Aorta (tissue), 5 donors: ENCODE measurements around the gene CALCOCO1. TPM values are rescaled to one million over a fixed set of nuclear protein-coding genes. Genes with fewer than 3 reads are reported as not detected.

Experiments
- ATAC-seq: fragments of 200-7000 bp; cut with Tn5 transposase; one replicate; pipeline ENCODE4 v1.9.1; 2022; ENCODE audit warnings: moderate library complexity; ENCODE audit not compliant: low FRiP score
- DNase-seq, 2 donors: peaks; one replicate each; pipeline ENCODE4 v3.0.0-alpha.2; 2020
- H3K27ac ChIP-seq, 2 donors: one replicate each; pipeline ENCODE4 v1.5.1; 2013; ENCODE audit warnings: low read length in 2 of 2, mild to moderate bottlenecking in 2 of 2, moderate library complexity in 2 of 2, control low read depth in 1 of 2, inconsistent platforms in 1 of 2, low read depth in 1 of 2
- H3K27me3 ChIP-seq, 2 donors: one replicate each; pipeline ENCODE4 v1.6.1; 2013; ENCODE audit warnings: control low read depth in 1 of 2, low read length in 1 of 2, mild to moderate bottlenecking in 1 of 2, moderate library complexity in 1 of 2; ENCODE audit not compliant: insufficient read depth in 2 of 2, control insufficient read depth in 1 of 2
- H3K36me3 ChIP-seq, 2 donors: one replicate each; pipeline ENCODE4 v1.6.1; 2013; ENCODE audit warnings: control low read depth in 1 of 2, low read length in 1 of 2, mild to moderate bottlenecking in 1 of 2; ENCODE audit not compliant: insufficient read depth in 2 of 2, control insufficient read depth in 1 of 2
- H3K4me1 ChIP-seq, 2 donors: one replicate each; pipeline ENCODE4 v1.6.1; 2013; ENCODE audit warnings: low read length in 2 of 2, control low read depth in 1 of 2, mild to moderate bottlenecking in 1 of 2, moderate library complexity in 1 of 2; ENCODE audit not compliant: insufficient read depth in 2 of 2, control insufficient read depth in 1 of 2
- H3K4me3 ChIP-seq, 2 donors: one replicate each; pipeline ENCODE4 v1.5.1; 2013; ENCODE audit warnings: low read length in 2 of 2, control low read depth in 1 of 2, mild to moderate bottlenecking in 1 of 2
- H3K9me3 ChIP-seq: one replicate; pipeline ENCODE4 v1.6.1; 2013; ENCODE audit warnings: mild to moderate bottlenecking, low read length; ENCODE audit not compliant: control insufficient read depth
- WGBS, 2 donors: extraction: QIAGEN DNeasy Blood & Tissue Kit; methylation state at CpG; one replicate each; pipeline ENCODE4 v1.1.7; 2013; 5-methylcytosine and 5-hydroxymethylcytosine counted together
- intact Hi-C, 2 donors: fragments of 100-400 bp; cut with DNase I; formaldehyde crosslinking; loops; one replicate each; pipeline versions ENCODE4 v1.14.2 to v1.15.0; 2022
- polyA plus RNA-seq, 2 donors: library from polyadenylated mRNA; stranded (reverse); fragments of 200-250 nt; gene quantifications; one replicate each; pipeline ENCODE4 v1.2.3, GENCODE V29; 2013
- total RNA-seq, 2 donors: library from RNA; stranded (reverse); fragmentation: NEBNext Ultra II Directional; extraction: Animal tissue kit (Norgen Biotek cat#: 25700); gene quantifications; one replicate each; pipeline ENCODE4 v1.2.1, GENCODE V29; 2021
- donor health status: healthy with polysubstance abuse.
- donor health status: Bipolar disorder and iron deficiency.
- donor health status: DM: no; HTN: no; CAD: no.
- donor health status: DM: no; HTN: no; CAD: no.
- donor health status: DM: yes; HTN: yes; CAD: no.

CALCOCO1 gene
- total and polyA plus RNA-seq, 4 donors = 88.5 to 299 (median 250) TPM

- WGBS, 2 donors = 52 to 61% methylated on average over 6 of the region's 6 CpGs
- H3K4me3 ChIP-seq = no peak overlapping the region
- H3K27me3 ChIP-seq = no peaks in the 10 kb centered on the region
- intact Hi-C loops = no loop called here
- H3K36me3 ChIP-seq = no peaks in the 10 kb centered on the region
- no peaks in the 10 kb centered on the region for H3K9me3 ChIP-seq
- no peak overlapping the region for H3K27ac ChIP-seq
- no peak for ATAC-seq
- no peak for DNase-seq
- no peaks in the 10 kb centered on the region for H3K4me1 ChIP-seq
Observed at GRCh38 chr12:53700567-53700966, 26.7 kb downstream of the CALCOCO1 start.

GRCh38 chr12:53699678-53700025 lies 27.6 kb downstream of the CALCOCO1 start:
- no peaks in the 10 kb centered on the region for H3K4me1 ChIP-seq
- no peaks in the 10 kb centered on the region for H3K9me3 ChIP-seq
- intact Hi-C loops = no loop called here
- H3K36me3 ChIP-seq = no peaks in the 10 kb centered on the region
- WGBS, 2 donors = 51 to 57% methylated on average over 5 of the region's 5 CpGs
- DNase-seq = no peak
- H3K27ac ChIP-seq = no peak overlapping the region
- H3K4me3 ChIP-seq = no peak overlapping the region
- no peak for ATAC-seq
- H3K27me3 ChIP-seq = no peaks in the 10 kb centered on the region

DNA sequence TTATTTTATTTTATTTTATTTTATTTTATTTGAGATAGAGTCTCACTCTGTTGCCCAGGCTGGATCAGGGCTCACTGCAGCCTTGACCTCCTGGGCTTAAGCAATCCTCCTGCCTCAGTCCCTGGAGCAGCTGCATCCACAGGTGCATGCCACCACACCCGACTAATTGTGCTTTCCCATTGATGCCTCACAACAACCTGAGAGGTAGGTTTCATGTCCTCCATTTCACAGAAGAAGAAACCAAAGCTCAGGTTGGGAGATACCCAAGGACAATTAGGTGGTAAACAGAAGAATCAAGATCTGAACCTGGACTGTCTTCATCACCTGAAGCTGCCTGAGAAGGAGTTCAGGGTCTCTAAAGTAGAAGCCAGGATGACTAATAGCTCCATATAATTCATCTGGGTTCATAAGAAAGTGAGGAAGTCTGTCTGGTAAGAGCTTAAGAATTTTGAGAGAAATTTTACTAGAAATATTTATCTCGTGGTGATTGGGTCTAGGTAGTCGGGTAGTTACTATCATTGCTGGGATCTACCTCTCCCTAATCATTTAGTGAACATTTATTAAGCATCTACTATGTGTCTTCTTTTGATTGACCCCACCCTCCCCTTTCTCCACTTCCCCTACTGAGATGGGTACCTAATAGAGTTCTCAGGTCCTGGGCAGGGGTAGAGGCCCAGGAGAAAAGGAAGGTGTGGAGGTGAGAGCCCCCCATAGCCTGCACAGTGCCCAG lies 28.1 kb downstream of the CALCOCO1 start:
- intact Hi-C loops = no loop called here
- Histone ChIP-seq H3K9me3 (no peaks in the 10 kb centered on the region), H3K4me3 (no peak overlapping the region), H3K36me3 (no peaks in the 10 kb centered on the region), H3K27ac (no peak overlapping the region), H3K4me1 (no peaks in the 10 kb centered on the region), H3K27me3 (no peaks in the 10 kb centered on the region)
- 63 to 65% methylated on average over 3 of the region's 3 CpGs for WGBS, 2 donors
- ATAC-seq (no peak), DNase-seq (no peak)

DNA sequence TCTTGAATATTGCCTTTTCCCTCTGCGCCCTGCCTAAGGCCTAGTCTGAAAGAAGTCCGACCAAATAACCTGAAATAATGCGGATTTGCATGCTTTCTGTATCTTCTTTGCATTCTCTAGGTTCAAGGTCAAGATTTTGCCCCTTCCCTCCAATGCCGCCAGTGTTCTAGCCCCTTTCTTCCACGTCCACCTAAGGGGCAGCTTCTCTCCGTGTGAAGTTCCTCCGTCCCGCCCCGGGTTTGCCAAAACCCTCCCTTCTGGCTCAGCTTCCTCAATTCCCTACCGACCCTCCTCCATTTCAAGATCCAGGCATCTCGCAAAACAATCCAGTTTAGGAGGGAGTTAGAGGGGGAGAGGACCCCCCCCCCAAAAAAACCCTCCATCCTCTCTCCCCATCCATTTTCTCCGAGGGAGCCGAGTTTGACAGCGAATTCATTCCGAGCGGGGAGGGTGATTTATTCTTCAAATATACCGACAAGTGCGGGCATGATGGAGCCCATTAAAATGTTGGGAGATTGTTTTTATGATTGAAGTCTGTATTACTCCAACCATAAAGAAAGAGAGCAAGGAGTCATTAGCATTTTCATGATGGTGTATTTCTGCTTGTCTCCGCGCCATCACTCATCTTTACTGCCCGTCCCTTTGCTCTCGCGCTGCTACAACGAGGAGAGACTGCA lies 30.5 kb downstream of the CALCOCO1 start:
- Histone ChIP-seq H3K9me3 (no peaks in the 10 kb centered on the region), H3K27me3 (no peaks in the 10 kb centered on the region), H3K36me3 (no peaks in the 10 kb centered on the region), H3K4me3 (no peak overlapping the region), H3K27ac (no peak overlapping the region), H3K4me1 (no peaks in the 10 kb centered on the region)
- 60 to 64% methylated on average over 24 of the region's 24 CpGs for WGBS, 2 donors
- ATAC-seq = no peak
- intact Hi-C loops = no loop called here
- DNase-seq = no peak

- no peak overlapping the region for H3K4me3 ChIP-seq
- no peaks in the 10 kb centered on the region for H3K4me1 ChIP-seq
- H3K27ac ChIP-seq = no peak overlapping the region
- no peaks in the 10 kb centered on the region for H3K36me3 ChIP-seq
- peak; percentile 68 for ATAC-seq
- WGBS, 2 donors = 28 to 39% methylated on average over 11 of the region's 11 CpGs
- no peaks in the 10 kb centered on the region for H3K27me3 ChIP-seq
- intact Hi-C loops = no loop called here
- no peaks in the 10 kb centered on the region for H3K9me3 ChIP-seq
- no peak for DNase-seq
Observed at GRCh38 chr12:53696285-53696654, 31.0 kb downstream of the CALCOCO1 start.

GRCh38 chr12:53695152-53696145 lies 31.8 kb downstream of the CALCOCO1 start:
- ATAC-seq (peak; percentile 56), DNase-seq (peak in 1 of 2 donors; percentile 84)
- H3K27me3 ChIP-seq = no peaks in the 10 kb centered on the region
- H3K36me3 ChIP-seq = no peaks in the 10 kb centered on the region
- no peaks in the 10 kb centered on the region for H3K9me3 ChIP-seq
- WGBS, 2 donors = 27 to 29% methylated on average over 57 of the region's 57 CpGs
- no peak overlapping the region for H3K4me3 ChIP-seq
- no peak overlapping the region for H3K27ac ChIP-seq
- H3K4me1 ChIP-seq = no peaks in the 10 kb centered on the region
- intact Hi-C loops = no loop called here

DNA sequence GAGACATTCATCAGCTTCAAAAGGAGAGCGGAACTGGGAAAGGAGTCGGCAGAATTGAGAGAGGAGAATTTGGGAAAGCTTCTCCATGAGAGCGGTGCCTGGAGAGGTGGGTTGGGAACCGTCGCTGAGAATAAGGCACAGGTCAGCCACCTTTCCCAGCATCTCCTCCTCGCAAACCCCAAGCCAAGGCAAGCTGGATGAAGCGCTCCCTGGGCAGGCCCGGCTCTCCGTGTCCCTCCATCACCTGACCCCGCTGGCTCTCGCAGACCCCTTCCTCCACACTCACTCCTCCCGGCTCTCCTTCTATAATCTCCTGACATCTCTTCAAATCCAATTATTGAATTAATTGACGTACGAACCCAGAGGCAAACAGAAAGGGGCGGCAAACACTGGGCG lies 32.5 kb downstream of the CALCOCO1 start:
- ATAC-seq (no peak), DNase-seq (no peak)
- Histone ChIP-seq H3K4me3 (no peak overlapping the region), H3K36me3 (no peaks in the 10 kb centered on the region), H3K4me1 (no peaks in the 10 kb centered on the region), H3K27me3 (no peaks in the 10 kb centered on the region), H3K27ac (no peak overlapping the region), H3K9me3 (no peaks in the 10 kb centered on the region)
- intact Hi-C loops = no loop called here
- 88 to 94% methylated on average over 16 of the region's 16 CpGs for WGBS, 2 donors

DNA sequence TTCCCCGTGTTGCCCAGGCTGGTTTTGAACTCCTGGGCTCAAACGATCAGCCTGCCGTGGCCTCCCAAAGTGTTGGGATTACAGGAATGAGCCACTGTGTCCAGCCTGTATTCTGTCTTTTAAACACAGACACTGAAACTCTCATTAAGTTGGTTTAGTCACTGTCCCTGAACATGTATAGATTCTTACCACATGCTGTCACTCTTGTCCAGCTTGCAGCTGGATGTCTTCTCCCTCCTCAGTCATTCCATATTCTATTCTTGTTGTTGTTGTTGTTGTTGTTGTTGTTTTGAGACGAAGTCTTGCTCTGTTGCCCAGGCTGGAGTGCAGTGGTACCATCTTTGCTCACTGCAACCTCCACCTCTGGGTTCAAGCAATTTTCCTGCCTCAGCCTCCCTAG lies 39.1 kb downstream of the CALCOCO1 start:
- no peaks in the 10 kb centered on the region for H3K4me1 ChIP-seq
- 85 to 88% methylated on average over 4 of the region's 4 CpGs for WGBS, 2 donors
- no peak overlapping the region for H3K27ac ChIP-seq
- DNase-seq = no peak
- ATAC-seq = no peak
- no peaks in the 10 kb centered on the region for H3K9me3 ChIP-seq
- no peak overlapping the region for H3K4me3 ChIP-seq
- no peaks in the 10 kb centered on the region for H3K27me3 ChIP-seq
- intact Hi-C loops = no loop called here
- no peaks in the 10 kb centered on the region for H3K36me3 ChIP-seq
